ENCODE data around the gene ITPA. TPM values are rescaled to one million over a fixed set of nuclear protein-coding genes. Genes with fewer than 3 reads are reported as not detected.

Gene ITPA
- total and polyA plus RNA-seq, 2 of the 13 experiments (the other 11 are each of a cell fraction or from before 2014, with no cell fraction given) = 60.1 to 103 TPM

- TF ChIP-seq YEATS4 (CRISPR knock-in tag; IDR thresholded peaks at IDR 0.05; ENCODE audit: borderline replicate concordance) (peak; percentile 92), NKX3-1 (CRISPR knock-in tag; IDR thresholded peaks at IDR 0.05) (peak; percentile 89), CTCF (CRISPR knock-in tag; IDR thresholded peaks at IDR 0.05) (peak; percentile 51), FUBP1 (CRISPR knock-in tag; IDR thresholded peaks at IDR 0.05; ENCODE audit: borderline replicate concordance) (peak; percentile 99), FOXM1 (CRISPR knock-in tag; IDR thresholded peaks at IDR 0.05) (no peak), HNF4A (CRISPR knock-in tag; IDR thresholded peaks at IDR 0.05) (peak; percentile 90), ATRX (CRISPR knock-in tag; IDR thresholded peaks at IDR 0.05; ENCODE audit: borderline replicate concordance) (no peak), ARHGAP35 (CRISPR knock-in tag; IDR thresholded peaks at IDR 0.05; ENCODE audit: borderline replicate concordance) (peak; percentile 78; the same call in 1 of the 2 replicates), KMT2B (CRISPR knock-in tag; IDR thresholded peaks at IDR 0.05) (peak; percentile 78), KDM3A (CRISPR knock-in tag; IDR thresholded peaks at IDR 0.05; ENCODE audit: low read depth) (peak; percentile 68; the same call in 1 of the 2 replicates)
- TF ChIP-seq, protein P1, sequence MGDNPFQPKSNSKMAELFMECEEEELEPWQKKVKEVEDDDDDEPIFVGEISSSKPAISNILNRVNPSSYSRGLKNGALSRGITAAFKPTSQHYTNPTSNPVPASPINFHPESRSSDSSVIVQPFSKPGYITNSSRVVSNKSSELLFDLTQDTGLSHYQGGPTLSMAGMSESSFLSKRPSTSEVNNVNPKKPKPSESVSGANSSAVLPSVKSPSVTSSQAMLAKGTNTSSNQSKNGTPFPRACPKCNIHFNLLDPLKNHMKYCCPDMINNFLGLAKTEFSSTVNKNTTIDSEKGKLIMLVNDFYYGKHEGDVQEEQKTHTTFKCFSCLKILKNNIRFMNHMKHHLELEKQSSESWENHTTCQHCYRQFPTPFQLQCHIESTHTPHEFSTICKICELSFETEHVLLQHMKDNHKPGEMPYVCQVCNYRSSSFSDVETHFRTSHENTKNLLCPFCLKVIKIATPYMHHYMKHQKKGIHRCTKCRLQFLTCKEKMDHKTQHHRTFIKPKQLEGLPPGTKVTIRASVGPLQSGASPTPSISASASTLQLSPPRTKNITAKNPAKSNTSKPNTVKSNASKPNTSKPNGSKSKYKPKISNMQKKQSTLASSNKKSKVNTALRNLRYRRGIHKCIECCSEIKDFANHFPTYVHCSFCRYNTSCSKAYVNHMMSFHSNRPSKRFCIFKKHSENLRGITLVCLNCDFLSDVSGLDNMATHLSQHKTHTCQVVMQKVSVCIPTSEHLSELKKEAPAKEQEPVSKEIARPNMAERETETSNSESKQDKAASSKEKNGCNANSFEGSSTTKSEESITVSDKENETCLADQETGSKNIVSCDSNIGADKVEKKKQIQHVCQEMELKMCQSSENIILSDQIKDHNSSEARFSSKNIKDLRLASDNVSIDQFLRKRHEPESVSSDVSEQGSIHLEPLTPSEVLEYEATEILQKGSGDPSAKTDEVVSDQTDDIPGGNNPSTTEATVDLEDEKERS (CRISPR knock-in tag; IDR thresholded peaks at IDR 0.05) = peak; percentile 94; the same call in 1 of the 2 replicates
- TF ChIP-seq, protein P2, sequence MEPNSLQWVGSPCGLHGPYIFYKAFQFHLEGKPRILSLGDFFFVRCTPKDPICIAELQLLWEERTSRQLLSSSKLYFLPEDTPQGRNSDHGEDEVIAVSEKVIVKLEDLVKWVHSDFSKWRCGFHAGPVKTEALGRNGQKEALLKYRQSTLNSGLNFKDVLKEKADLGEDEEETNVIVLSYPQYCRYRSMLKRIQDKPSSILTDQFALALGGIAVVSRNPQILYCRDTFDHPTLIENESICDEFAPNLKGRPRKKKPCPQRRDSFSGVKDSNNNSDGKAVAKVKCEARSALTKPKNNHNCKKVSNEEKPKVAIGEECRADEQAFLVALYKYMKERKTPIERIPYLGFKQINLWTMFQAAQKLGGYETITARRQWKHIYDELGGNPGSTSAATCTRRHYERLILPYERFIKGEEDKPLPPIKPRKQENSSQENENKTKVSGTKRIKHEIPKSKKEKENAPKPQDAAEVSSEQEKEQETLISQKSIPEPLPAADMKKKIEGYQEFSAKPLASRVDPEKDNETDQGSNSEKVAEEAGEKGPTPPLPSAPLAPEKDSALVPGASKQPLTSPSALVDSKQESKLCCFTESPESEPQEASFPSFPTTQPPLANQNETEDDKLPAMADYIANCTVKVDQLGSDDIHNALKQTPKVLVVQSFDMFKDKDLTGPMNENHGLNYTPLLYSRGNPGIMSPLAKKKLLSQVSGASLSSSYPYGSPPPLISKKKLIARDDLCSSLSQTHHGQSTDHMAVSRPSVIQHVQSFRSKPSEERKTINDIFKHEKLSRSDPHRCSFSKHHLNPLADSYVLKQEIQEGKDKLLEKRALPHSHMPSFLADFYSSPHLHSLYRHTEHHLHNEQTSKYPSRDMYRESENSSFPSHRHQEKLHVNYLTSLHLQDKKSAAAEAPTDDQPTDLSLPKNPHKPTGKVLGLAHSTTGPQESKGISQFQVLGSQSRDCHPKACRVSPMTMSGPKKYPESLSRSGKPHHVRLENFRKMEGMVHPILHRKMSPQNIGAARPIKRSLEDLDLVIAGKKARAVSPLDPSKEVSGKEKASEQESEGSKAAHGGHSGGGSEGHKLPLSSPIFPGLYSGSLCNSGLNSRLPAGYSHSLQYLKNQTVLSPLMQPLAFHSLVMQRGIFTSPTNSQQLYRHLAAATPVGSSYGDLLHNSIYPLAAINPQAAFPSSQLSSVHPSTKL (CRISPR knock-in tag; IDR thresholded peaks at IDR 0.05) = peak; percentile 96
- TF ChIP-seq, protein P3, sequence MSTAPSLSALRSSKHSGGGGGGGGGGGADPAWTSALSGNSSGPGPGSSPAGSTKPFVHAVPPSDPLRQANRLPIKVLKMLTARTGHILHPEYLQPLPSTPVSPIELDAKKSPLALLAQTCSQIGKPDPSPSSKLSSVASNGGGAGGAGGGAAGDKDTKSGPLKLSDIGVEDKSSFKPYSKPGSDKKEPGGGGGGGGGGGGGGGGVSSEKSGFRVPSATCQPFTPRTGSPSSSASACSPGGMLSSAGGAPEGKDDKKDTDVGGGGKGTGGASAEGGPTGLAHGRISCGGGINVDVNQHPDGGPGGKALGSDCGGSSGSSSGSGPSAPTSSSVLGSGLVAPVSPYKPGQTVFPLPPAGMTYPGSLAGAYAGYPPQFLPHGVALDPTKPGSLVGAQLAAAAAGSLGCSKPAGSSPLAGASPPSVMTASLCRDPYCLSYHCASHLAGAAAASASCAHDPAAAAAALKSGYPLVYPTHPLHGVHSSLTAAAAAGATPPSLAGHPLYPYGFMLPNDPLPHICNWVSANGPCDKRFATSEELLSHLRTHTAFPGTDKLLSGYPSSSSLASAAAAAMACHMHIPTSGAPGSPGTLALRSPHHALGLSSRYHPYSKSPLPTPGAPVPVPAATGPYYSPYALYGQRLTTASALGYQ (CRISPR knock-in tag; IDR thresholded peaks at IDR 0.05) = peak; percentile 95
- TF ChIP-seq, protein P4, sequence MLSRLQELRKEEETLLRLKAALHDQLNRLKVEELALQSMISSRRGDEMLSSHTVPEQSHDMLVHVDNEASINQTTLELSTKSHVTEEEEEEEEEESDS (CRISPR knock-in tag; IDR thresholded peaks at IDR 0.05; ENCODE audit: borderline replicate concordance) = peak; percentile 54; the same call in 1 of the 2 replicates
Measured at GRCh38 chr20:3222635-3223600, 13.6 kb downstream of the ITPA start (continued).

Measured in HepG2 (cell line).